Smooth muscle cell (in vitro differentiated cells): Measurements from ENCODE around the gene REXO1. TPM values are rescaled to one million over a fixed set of nuclear protein-coding genes. Genes with fewer than 3 reads are reported as not detected.

Experiments used
- DNase-seq: peaks from one replicate; lab custom pipeline; 2025; ENCODE audit not compliant: unreplicated experiment; lab: John Stamatoyannopoulos, UW
- H2AFZ ChIP-seq: fragments of 200-600 bp; sonication (generic); 2 replicates; pipeline ENCODE4 v1.6.0; 2016; ENCODE audit warnings: antibody characterized with exemption, low read depth, mild to moderate bottlenecking
- H3F3A ChIP-seq: fragments of 200-600 bp; sonication (generic); 2 replicates; pipeline ENCODE4 v1.6.0; 2017; ENCODE audit warnings: antibody characterized with exemption, low read depth
- H3K27ac ChIP-seq: fragments of 200-600 bp; sonication (generic); 2 replicates; pipeline ENCODE4 v1.5.1; 2016; ENCODE audit warnings: low read depth, mild to moderate bottlenecking
- H3K27me3 ChIP-seq: fragments of 200-600 bp; sonication (generic); 2 replicates; pipeline ENCODE4 v1.6.1; 2016; ENCODE audit warnings: low read depth, mild to moderate bottlenecking
- H3K36me3 ChIP-seq: fragments of 200-600 bp; sonication (generic); 2 replicates; pipeline ENCODE4 v1.5.1; 2016; ENCODE audit warnings: low read depth
- H3K4me1 ChIP-seq: fragments of 200-600 bp; sonication (generic); 2 replicates; pipeline ENCODE4 v1.5.1; 2016; ENCODE audit warnings: low read depth
- H3K4me2 ChIP-seq: fragments of 200-600 bp; sonication (generic); 2 replicates; pipeline ENCODE4 v1.6.0; 2016; ENCODE audit warnings: mild to moderate bottlenecking
- H3K4me3 ChIP-seq: fragments of 200-600 bp; sonication (generic); 2 replicates; pipeline ENCODE4 v1.5.1; 2016; ENCODE audit warnings: mild to moderate bottlenecking
- H3K79me2 ChIP-seq: fragments of 200-600 bp; sonication (generic); 2 replicates; pipeline ENCODE4 v1.6.0; 2016; ENCODE audit warnings: low read depth, mild to moderate bottlenecking
- H3K9ac ChIP-seq: fragments of 200-600 bp; sonication (generic); 2 replicates; pipeline ENCODE4 v1.6.0; 2016; ENCODE audit warnings: low read depth
- H3K9me3 ChIP-seq: fragments of 200-600 bp; sonication (generic); replicated peaks from 2 replicates; pipeline ENCODE4 v1.5.1; 2016; ENCODE audit warnings: low read depth
- H4K20me1 ChIP-seq: fragments of 200-600 bp; sonication (generic); 2 replicates; pipeline ENCODE4 v1.6.0; 2016; ENCODE audit warnings: low read depth
- WGBS: methylation state at CpG from one replicate; pipeline ENCODE4 v1.1.7; 2016; ENCODE audit warnings: low lambda C conversion rate; 5-methylcytosine and 5-hydroxymethylcytosine counted together
- polyA plus RNA-seq: library from polyadenylated mRNA; unstranded; fragments of >200 nt; fragmentation: Nextera tagmentation; extraction: Ambion mirVana; gene quantifications from 2 replicates; pipeline ENCODE4 v1.2.1, GENCODE V29; 2016
- total RNA-seq: library from RNA; depleted of rRNA; stranded (reverse); fragments of >200 nt; gene quantifications from 2 replicates; pipeline ENCODE4 v1.2.3, GENCODE V29; 2014
- TF ChIP-seq, protein P1 (sequence below): fragments of 200-600 bp; sonication (generic); IDR thresholded peaks from 2 replicates; pipeline ENCODE4 v1.5.1; 2017; ENCODE audit warnings: borderline replicate concordance, mild to moderate bottlenecking, antibody characterized with exemption; ENCODE audit not compliant: insufficient read depth, poor library complexity, severe bottlenecking

REXO1 gene
- total and polyA plus RNA-seq, 2 experiments from 2014 or later, result 10.6 to 11.6 TPM

DNA sequence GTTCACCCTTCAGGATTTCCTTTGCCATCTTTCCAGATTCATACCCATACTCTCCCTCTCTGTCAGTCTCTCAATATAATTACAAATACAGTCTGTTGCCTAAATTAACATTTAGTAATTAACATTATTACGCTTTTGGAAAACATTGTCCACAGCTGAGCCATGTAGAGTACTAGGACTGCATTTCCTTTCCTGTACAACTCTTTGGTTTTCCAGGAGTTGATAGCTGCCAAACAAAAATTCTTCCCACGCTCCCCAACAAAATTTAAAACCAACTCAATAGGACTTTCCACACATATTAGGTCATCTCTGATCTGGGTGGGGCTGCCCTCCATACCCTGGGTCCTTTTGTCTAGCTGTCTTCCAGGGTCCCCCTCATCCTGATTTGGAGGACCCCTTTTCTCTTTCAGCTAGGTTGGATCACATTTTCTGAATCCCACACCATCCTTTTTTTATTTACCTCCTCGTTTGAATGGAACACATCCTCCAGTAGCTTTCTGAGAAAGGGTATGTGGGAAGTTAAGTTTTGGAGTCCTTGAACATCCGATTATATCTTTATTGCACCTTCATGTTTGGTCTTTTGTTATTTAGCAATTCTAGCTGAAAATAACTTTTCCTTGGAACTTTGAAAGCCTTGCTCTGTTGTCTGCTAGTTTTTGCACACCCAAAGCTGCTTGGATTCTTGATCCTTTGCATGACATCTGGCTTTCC is 77.3 kb downstream of the REXO1 start:
- Histone ChIP-seq H3K4me1 (no peaks in the 10 kb centered on the region), H2AFZ (no peak overlapping the region), H4K20me1 (no peaks in the 10 kb centered on the region), H3K79me2 (no peaks in the 10 kb centered on the region), H3K9me3 (no peaks in the 10 kb centered on the region), H3K27me3 (peaks cover 74% of the 10 kb centered on the region), H3K4me2 (no peak overlapping the region), H3F3A (no peaks in the 10 kb centered on the region), H3K9ac (no peak overlapping the region), H3K4me3 (no peak overlapping the region), H3K27ac (no peak overlapping the region), H3K36me3 (no peaks in the 10 kb centered on the region)
- no peak for DNase-seq
- WGBS, result 90% methylated on average over 4 of the region's 4 CpGs
- TF ChIP-seq, protein P1, sequence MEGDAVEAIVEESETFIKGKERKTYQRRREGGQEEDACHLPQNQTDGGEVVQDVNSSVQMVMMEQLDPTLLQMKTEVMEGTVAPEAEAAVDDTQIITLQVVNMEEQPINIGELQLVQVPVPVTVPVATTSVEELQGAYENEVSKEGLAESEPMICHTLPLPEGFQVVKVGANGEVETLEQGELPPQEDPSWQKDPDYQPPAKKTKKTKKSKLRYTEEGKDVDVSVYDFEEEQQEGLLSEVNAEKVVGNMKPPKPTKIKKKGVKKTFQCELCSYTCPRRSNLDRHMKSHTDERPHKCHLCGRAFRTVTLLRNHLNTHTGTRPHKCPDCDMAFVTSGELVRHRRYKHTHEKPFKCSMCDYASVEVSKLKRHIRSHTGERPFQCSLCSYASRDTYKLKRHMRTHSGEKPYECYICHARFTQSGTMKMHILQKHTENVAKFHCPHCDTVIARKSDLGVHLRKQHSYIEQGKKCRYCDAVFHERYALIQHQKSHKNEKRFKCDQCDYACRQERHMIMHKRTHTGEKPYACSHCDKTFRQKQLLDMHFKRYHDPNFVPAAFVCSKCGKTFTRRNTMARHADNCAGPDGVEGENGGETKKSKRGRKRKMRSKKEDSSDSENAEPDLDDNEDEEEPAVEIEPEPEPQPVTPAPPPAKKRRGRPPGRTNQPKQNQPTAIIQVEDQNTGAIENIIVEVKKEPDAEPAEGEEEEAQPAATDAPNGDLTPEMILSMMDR, result no peak

DNA sequence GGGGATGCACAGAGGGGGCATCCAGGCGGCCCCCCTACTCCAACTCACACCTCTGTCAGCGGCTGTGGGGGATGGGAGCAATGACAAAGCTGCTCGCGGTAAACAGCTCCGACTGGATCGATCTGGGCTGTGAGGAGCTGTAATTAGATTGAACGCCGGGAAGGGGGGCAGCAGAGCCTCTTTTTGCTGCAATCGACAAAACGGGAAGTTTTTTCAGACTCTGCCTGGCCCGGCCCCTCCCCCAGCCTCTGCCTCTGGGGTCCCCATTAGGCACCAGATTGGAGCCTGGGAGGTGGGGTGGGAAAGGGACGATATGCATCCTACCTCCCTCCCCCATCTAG is 78.7 kb downstream of the REXO1 start:
- TF ChIP-seq, protein P1, result no peak
- DNase-seq, result no peak
- 34% methylated on average over 12 of the region's 12 CpGs for WGBS
- no peaks in the 10 kb centered on the region for H3K4me1 ChIP-seq
- no peaks in the 10 kb centered on the region for H3K79me2 ChIP-seq
- no peaks in the 10 kb centered on the region for H3F3A ChIP-seq
- no peaks in the 10 kb centered on the region for H3K9me3 ChIP-seq
- H4K20me1 ChIP-seq, result no peaks in the 10 kb centered on the region
- no peak overlapping the region for H2AFZ ChIP-seq
- no peak overlapping the region for H3K4me3 ChIP-seq
- H3K27ac ChIP-seq, result no peak overlapping the region
- H3K36me3 ChIP-seq, result no peaks in the 10 kb centered on the region
- H3K27me3 ChIP-seq, result peaks cover 74% of the 10 kb centered on the region
- H3K9ac ChIP-seq, result no peak overlapping the region
- no peak overlapping the region for H3K4me2 ChIP-seq

DNA sequence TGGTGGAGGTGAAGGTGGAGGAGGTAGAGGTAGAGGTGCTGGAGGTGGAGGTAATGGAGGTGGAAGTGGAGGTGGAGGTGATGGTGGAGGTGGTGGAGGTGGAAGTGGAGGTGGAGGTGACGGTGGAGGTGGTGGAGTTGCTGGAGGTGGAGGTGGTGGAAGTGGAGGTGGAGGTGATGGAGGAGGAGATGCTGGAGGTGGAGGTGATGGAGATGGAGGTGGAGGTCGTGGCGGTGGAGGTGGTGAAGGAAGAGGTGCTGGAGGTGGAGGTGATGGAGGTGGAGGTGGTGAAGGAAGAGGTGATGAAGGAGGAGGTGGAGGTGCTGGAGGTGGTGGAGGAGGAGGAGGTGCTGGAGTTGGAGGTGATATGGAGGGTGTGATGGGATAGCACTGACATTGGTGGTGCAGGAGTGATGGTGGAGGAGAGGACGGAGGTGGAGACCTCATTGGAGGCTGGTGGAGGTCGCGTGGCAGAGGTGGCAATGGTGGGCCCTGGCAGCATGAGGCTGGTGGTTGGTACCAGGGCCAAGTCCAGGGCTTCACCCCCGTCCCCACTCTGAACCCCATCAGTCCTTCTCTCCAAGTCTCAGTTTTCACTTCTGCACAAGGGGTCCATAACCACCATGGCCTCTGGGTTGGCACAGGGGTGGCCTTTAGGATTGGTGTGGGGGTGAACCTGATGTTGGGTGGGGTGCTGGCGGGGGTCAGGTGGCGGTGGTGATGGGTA is 79.2 kb downstream of the REXO1 start:
- WGBS, result 89% methylated on average over 7 of the region's 9 CpGs
- DNase-seq, result no peak
- Histone ChIP-seq H3K4me3 (no peak overlapping the region), H4K20me1 (no peaks in the 10 kb centered on the region), H2AFZ (no peak overlapping the region), H3F3A (no peaks in the 10 kb centered on the region), H3K9me3 (no peaks in the 10 kb centered on the region), H3K4me1 (no peaks in the 10 kb centered on the region), H3K27ac (no peak overlapping the region), H3K9ac (no peak overlapping the region), H3K79me2 (no peaks in the 10 kb centered on the region), H3K4me2 (no peak overlapping the region), H3K27me3 (peaks cover 74% of the 10 kb centered on the region), H3K36me3 (no peaks in the 10 kb centered on the region)
- TF ChIP-seq, protein P1, result no peak
